ENCODE measurements around the gene ST6GALNAC3.

GRCh38 chr1:76068953-76069561 is 5.5 kb upstream of the ST6GALNAC3 start:
- TF ChIP-seq CTCF (IDR thresholded peaks at IDR 0.05) = no peak
- no peak for TF ChIP-seq POLR2A (IDR thresholded peaks at IDR 0.05)
